ENCODE measurements around the gene OCIAD2. TPM values are rescaled to one million over a fixed set of nuclear protein-coding genes. Genes with fewer than 3 reads are reported as not detected.

OCIAD2 gene
- total and polyA plus RNA-seq, 2 of the 4 experiments (the other 2 are of a cell fraction): 16.5 to 21.4 TPM

DNA sequence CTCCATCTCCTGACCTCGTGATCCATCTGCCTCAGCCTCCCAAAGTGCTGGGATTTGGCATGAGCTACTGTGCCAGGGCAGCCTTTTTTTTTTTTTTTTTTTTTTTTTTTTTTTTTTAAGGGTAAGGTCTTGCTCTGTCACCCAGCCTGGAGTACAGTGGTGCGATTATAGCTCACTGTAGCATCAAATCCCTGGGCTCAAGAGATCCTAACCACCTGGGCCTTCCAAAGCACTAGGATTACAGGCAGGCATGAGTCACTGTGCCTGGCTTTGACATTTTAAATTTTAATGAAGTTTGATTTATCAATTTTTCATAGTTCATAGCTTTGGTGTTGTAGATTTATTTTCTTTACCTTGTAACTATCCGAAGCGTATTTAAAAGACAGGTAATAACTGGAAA is 17.8 kb upstream of the OCIAD2 start:
- no peaks in the 10 kb centered on the region for H3K79me1 ChIP-seq (ENCODE audit: low read depth in 1 of 2, low read length in 2 of 2)
- no peaks in the 10 kb centered on the region for H3K4me1 ChIP-seq (ENCODE audit: control insufficient read depth, insufficient read depth, low read length)
- in situ Hi-C loops (cut with MboI; ENCODE audit: low sequenced_read_pairs) (no loop called here), intact Hi-C loops (cut with micrococcal nuclease) (loop anchor here (5.0 kb wide), 1 partner anchor 742 kb away; no protein-coding TSS in a partner anchor), dilution Hi-C loops (cut with HindIII; ENCODE audit: low sequenced_read_pairs, unreplicated experiment) (no loop called here)
- ATAC-seq (ENCODE audit: low read depth) (no peak), DNase-seq (no peak)
- H3K27ac ChIP-seq (ENCODE audit: insufficient read depth, low read length): no peak overlapping the region
- H3K9ac ChIP-seq (ENCODE audit: low read depth, low read length): no peak overlapping the region
- no peak overlapping the region for H4K5ac ChIP-seq (ENCODE audit: low read depth, low read length)
- H3K36me3 ChIP-seq (ENCODE audit: control insufficient read depth, insufficient read depth, low read length): no peaks in the 10 kb centered on the region
- BruUV-seq (replicated peaks): no TSS peak
- H4K20me1 ChIP-seq (ENCODE audit: insufficient read depth, low read length): no peaks in the 10 kb centered on the region
- H3K56ac ChIP-seq (ENCODE audit: extremely low read depth, insufficient read depth, low read length): no peak overlapping the region
- no peaks in the 10 kb centered on the region for H3K9me1 ChIP-seq (ENCODE audit: insufficient read depth, low read length)
- H3K27me3 ChIP-seq (ENCODE audit: control insufficient read depth, insufficient read depth, low read length): no peaks in the 10 kb centered on the region
- ChIA-PET CTCF (no interaction called here), POLR2A (ENCODE audit: unreplicated experiment) (no interaction called here)
- WGBS, 2 experiments (ENCODE audit: extremely low coverage in 2 of 2, insufficient read length in 1 of 2): no CpG with 5 or more reads among the region's 4 CpGs
- no peak overlapping the region for H2BK15ac ChIP-seq (ENCODE audit: low read depth, low read length)
- no peak overlapping the region for H2AK9ac ChIP-seq (replicated peaks; ENCODE audit: low read depth, low read length, poor library complexity)
- no peak overlapping the region for H3K23ac ChIP-seq (ENCODE audit: low read depth, low read length)
- no peak overlapping the region for H2BK120ac ChIP-seq (ENCODE audit: low read depth, low read length)
- no peaks in the 10 kb centered on the region for H3K9me3 ChIP-seq (ENCODE audit: control insufficient read depth, insufficient read depth, low read length)
- H3K18ac ChIP-seq (ENCODE audit: low read depth, low read length): no peak overlapping the region
- TF ChIP-seq, protein P1, sequence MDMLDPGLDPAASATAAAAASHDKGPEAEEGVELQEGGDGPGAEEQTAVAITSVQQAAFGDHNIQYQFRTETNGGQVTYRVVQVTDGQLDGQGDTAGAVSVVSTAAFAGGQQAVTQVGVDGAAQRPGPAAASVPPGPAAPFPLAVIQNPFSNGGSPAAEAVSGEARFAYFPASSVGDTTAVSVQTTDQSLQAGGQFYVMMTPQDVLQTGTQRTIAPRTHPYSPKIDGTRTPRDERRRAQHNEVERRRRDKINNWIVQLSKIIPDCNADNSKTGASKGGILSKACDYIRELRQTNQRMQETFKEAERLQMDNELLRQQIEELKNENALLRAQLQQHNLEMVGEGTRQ (IDR thresholded peaks at IDR 0.05; ENCODE audit: low read depth, low read length): no peak
- TF ChIP-seq RAD21 (IDR thresholded peaks at IDR 0.05; ENCODE audit: low read length) (no peak), FOS (IDR thresholded peaks at IDR 0.05; ENCODE audit: low read depth, low read length) (no peak), CEBPB (IDR thresholded peaks at IDR 0.05; ENCODE audit: low read depth, low read length) (no peak), BHLHE40 (IDR thresholded peaks at IDR 0.05; ENCODE audit: low read depth, low read length) (no peak), SMC3 (IDR thresholded peaks at IDR 0.05; ENCODE audit: low read depth, low read length) (no peak), MAZ (IDR thresholded peaks at IDR 0.05; ENCODE audit: borderline replicate concordance, low read depth, low read length) (no peak), CHD1 (IDR thresholded peaks at IDR 0.05; ENCODE audit: low read depth, low read length) (no peak), MAFK (IDR thresholded peaks at IDR 0.05; ENCODE audit: low read depth, low read length) (no peak), RFX5 (IDR thresholded peaks at IDR 0.05; ENCODE audit: low read depth, low read length) (no peak), NFE2L2 (IDR thresholded peaks at IDR 0.05; ENCODE audit: low read depth, low read length) (no peak), MXI1 (IDR thresholded peaks at IDR 0.05; ENCODE audit: borderline replicate concordance, low read depth, low read length) (no peak), POLR2A (IDR thresholded peaks at IDR 0.05; ENCODE audit: low read depth, low read length) (no peak), RCOR1 (IDR thresholded peaks at IDR 0.05; ENCODE audit: insufficient replicate concordance, low read length) (no peak)
- TF ChIP-seq, protein P2, sequence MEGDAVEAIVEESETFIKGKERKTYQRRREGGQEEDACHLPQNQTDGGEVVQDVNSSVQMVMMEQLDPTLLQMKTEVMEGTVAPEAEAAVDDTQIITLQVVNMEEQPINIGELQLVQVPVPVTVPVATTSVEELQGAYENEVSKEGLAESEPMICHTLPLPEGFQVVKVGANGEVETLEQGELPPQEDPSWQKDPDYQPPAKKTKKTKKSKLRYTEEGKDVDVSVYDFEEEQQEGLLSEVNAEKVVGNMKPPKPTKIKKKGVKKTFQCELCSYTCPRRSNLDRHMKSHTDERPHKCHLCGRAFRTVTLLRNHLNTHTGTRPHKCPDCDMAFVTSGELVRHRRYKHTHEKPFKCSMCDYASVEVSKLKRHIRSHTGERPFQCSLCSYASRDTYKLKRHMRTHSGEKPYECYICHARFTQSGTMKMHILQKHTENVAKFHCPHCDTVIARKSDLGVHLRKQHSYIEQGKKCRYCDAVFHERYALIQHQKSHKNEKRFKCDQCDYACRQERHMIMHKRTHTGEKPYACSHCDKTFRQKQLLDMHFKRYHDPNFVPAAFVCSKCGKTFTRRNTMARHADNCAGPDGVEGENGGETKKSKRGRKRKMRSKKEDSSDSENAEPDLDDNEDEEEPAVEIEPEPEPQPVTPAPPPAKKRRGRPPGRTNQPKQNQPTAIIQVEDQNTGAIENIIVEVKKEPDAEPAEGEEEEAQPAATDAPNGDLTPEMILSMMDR (conservative IDR thresholded peaks at IDR 0.05; ENCODE audit: low read depth, low read length): no peak
- TF ChIP-seq, protein P3, sequence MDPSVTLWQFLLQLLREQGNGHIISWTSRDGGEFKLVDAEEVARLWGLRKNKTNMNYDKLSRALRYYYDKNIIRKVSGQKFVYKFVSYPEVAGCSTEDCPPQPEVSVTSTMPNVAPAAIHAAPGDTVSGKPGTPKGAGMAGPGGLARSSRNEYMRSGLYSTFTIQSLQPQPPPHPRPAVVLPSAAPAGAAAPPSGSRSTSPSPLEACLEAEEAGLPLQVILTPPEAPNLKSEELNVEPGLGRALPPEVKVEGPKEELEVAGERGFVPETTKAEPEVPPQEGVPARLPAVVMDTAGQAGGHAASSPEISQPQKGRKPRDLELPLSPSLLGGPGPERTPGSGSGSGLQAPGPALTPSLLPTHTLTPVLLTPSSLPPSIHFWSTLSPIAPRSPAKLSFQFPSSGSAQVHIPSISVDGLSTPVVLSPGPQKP (IDR thresholded peaks at IDR 0.05; ENCODE audit: borderline replicate concordance, low read depth, low read length): no peak
- H2BK20ac ChIP-seq (ENCODE audit: low read depth, low read length): no peak overlapping the region
- no peak overlapping the region for H3K4me2 ChIP-seq (ENCODE audit: low read depth, low read length)
- H3K4ac ChIP-seq (ENCODE audit: low read depth, low read length): no peak overlapping the region
- H2AFZ ChIP-seq (replicated peaks; ENCODE audit: low read length, poor library complexity): no peak overlapping the region
- no peak overlapping the region for H3K4me3 ChIP-seq (ENCODE audit: insufficient read depth, low read depth, low read length)
- no peak overlapping the region for H2AK5ac ChIP-seq (ENCODE audit: low read depth, low read length)
- no peak overlapping the region for H3K14ac ChIP-seq (replicated peaks; ENCODE audit: low read depth, low read length)
- H4K8ac ChIP-seq (ENCODE audit: low read depth in 2 of 2, low read length in 2 of 2): no peak overlapping the region
- H2BK5ac ChIP-seq (ENCODE audit: low read depth, low read length, poor library complexity, severe bottlenecking): no peak overlapping the region
- H4K91ac ChIP-seq (ENCODE audit: insufficient read depth, low read depth, low read length): no peak overlapping the region
